Breast epithelium (tissue), 4 donors: ENCODE measurements around the gene BEST4. TPM values are rescaled to one million over a fixed set of nuclear protein-coding genes. Genes with fewer than 3 reads are reported as not detected.

ENCODE experiments used
- DNase-seq, 2 donors: peaks; one replicate each; pipeline ENCODE4 v3.0.0-alpha.2; 2019; ENCODE audit warnings: low spot score in 2 of 2
- H3K27ac ChIP-seq, 2 donors: fragments of 200-600 bp; sonication (generic) in 1 of 2; one replicate each; pipeline ENCODE4 v1.5.1; 2016 to 2019; ENCODE audit warnings: mild to moderate bottlenecking in 1 of 2
- H3K27me3 ChIP-seq, 2 donors: fragments of 200-600 bp; sonication (generic) in 1 of 2; one replicate each; pipeline versions ENCODE4 v1.5.1 to v1.6.0; 2017 to 2019; ENCODE audit warnings: control low read depth in 1 of 2, mild to moderate bottlenecking in 1 of 2
- H3K36me3 ChIP-seq: fragments of 200-600 bp; one replicate; pipeline ENCODE4 v1.5.1; 2019
- H3K4me1 ChIP-seq, 2 donors: fragments of 200-600 bp; sonication (generic); one replicate each; pipeline ENCODE4 v1.5.1; 2016 to 2019; ENCODE audit warnings: control low read depth in 1 of 2
- H3K4me3 ChIP-seq, 3 donors: fragments of 200-600 bp; sonication (generic); 1 replicate in 2 of 3; 2 replicates in 1 of 3; pipeline ENCODE4 v1.5.1; 2016 to 2019; ENCODE audit warnings: mild to moderate bottlenecking in 3 of 3, moderate library complexity in 2 of 3
- H3K9me3 ChIP-seq, 2 donors: fragments of 200-600 bp; sonication (generic) in 1 of 2; one replicate each; pipeline ENCODE4 v1.5.1; 2016 to 2019; ENCODE audit warnings: control low read depth in 1 of 2
- POLR2A ChIP-seq: fragments of 450-650 bp; IDR thresholded peaks from one replicate; pipeline ENCODE4 v1.6.1; 2016; ENCODE audit warnings: antibody characterized with exemption, mild to moderate bottlenecking, moderate library complexity
- POLR2AphosphoS5 ChIP-seq, 3 donors: sonication (generic); formaldehyde crosslinking; IDR thresholded peaks; one replicate each; pipeline ENCODE4 v1.6.1; 2017; ENCODE audit warnings: antibody characterized with exemption in 3 of 3
- intact Hi-C: fragments of 100-400 bp; cut with DNase I; formaldehyde crosslinking; loops from one replicate; pipeline ENCODE4 v1.15.1; 2023; ENCODE audit warnings: low total_unique reads
- total RNA-seq, 3 donors: library from RNA; depleted of rRNA; stranded (reverse); fragments of >200 nt; gene quantifications; one replicate each; pipeline ENCODE4 v1.1.0, GENCODE V29; 2016
- TF ChIP-seq, protein P1 (sequence below), 3 donors: fragments of 450-650 bp; IDR thresholded peaks; one replicate each; pipeline ENCODE4 v1.5.1; 2016 to 2017; ENCODE audit warnings: antibody characterized with exemption in 3 of 3, mild to moderate bottlenecking in 3 of 3, moderate library complexity in 3 of 3

The BEST4 gene
- total RNA-seq, 3 donors from 2014 or later: 0.15 to 0.66 TPM; not detected in 1

GRCh38 chr1:44760876-44761275 is 27.1 kb downstream of the BEST4 start:
- H3K4me1 ChIP-seq: no peaks in the 10 kb centered on the region
- H3K9me3 ChIP-seq: no peaks in the 10 kb centered on the region
- no peaks in the 10 kb centered on the region for H3K27me3 ChIP-seq
- TF ChIP-seq POLR2AphosphoS5 (IDR thresholded peaks at IDR 0.05): no peak
- TF ChIP-seq POLR2A: no peak
- TF ChIP-seq, protein P1, sequence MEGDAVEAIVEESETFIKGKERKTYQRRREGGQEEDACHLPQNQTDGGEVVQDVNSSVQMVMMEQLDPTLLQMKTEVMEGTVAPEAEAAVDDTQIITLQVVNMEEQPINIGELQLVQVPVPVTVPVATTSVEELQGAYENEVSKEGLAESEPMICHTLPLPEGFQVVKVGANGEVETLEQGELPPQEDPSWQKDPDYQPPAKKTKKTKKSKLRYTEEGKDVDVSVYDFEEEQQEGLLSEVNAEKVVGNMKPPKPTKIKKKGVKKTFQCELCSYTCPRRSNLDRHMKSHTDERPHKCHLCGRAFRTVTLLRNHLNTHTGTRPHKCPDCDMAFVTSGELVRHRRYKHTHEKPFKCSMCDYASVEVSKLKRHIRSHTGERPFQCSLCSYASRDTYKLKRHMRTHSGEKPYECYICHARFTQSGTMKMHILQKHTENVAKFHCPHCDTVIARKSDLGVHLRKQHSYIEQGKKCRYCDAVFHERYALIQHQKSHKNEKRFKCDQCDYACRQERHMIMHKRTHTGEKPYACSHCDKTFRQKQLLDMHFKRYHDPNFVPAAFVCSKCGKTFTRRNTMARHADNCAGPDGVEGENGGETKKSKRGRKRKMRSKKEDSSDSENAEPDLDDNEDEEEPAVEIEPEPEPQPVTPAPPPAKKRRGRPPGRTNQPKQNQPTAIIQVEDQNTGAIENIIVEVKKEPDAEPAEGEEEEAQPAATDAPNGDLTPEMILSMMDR (IDR thresholded peaks at IDR 0.05): no peak
- H3K4me3 ChIP-seq: no peak overlapping the region
- intact Hi-C loops: no loop called here
- H3K36me3 ChIP-seq: no peaks in the 10 kb centered on the region
- no peak for DNase-seq
- no peak overlapping the region for H3K27ac ChIP-seq

DNA sequence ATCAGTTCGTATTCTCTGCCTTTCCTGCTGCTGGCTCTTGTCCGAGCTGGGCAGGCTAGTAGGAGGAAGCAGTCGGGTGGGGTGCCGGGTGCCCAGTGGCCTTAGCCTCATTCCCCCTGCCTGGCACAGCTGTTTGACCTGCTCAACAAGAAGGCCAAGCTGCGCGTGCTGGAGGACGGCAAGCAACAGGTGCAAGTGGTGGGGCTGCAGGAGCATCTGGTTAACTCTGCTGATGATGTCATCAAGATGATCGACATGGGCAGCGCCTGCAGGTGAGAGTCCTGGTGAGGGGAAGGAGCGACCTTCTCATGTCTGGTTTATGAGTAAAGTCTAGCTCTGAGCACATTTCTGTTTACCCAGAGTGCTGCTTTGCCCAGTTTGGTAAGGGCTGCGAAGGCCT is 28.9 kb downstream of the BEST4 start:
- DNase-seq: no peak
- Histone ChIP-seq H3K27ac (no peak overlapping the region), H3K4me3 (no peak overlapping the region), H3K4me1 (no peaks in the 10 kb centered on the region), H3K27me3 (no peaks in the 10 kb centered on the region), H3K36me3 (no peaks in the 10 kb centered on the region), H3K9me3 (no peaks in the 10 kb centered on the region)
- no peak for TF ChIP-seq POLR2AphosphoS5 (IDR thresholded peaks at IDR 0.05)
- TF ChIP-seq POLR2A: no peak
- TF ChIP-seq, protein P1 (IDR thresholded peaks at IDR 0.05): no peak
- intact Hi-C loops: no loop called here

- no peak for DNase-seq
- Histone ChIP-seq H3K36me3 (no peaks in the 10 kb centered on the region), H3K27me3 (no peaks in the 10 kb centered on the region), H3K4me1 (no peaks in the 10 kb centered on the region), H3K9me3 (no peaks in the 10 kb centered on the region), H3K4me3 (no peak overlapping the region), H3K27ac (no peak overlapping the region)
- intact Hi-C loops: no loop called here
- TF ChIP-seq, protein P1 (IDR thresholded peaks at IDR 0.05): no peak
- TF ChIP-seq POLR2AphosphoS5 (IDR thresholded peaks at IDR 0.05) (no peak), POLR2A (no peak)
These were observed 30.6 kb downstream of the BEST4 start for GRCh38 chr1:44757420-44757819.

- no peaks in the 10 kb centered on the region for H3K9me3 ChIP-seq
- no peaks in the 10 kb centered on the region for H3K36me3 ChIP-seq
- H3K27me3 ChIP-seq: no peaks in the 10 kb centered on the region
- no peak overlapping the region for H3K27ac ChIP-seq
- H3K4me1 ChIP-seq: no peaks in the 10 kb centered on the region
- H3K4me3 ChIP-seq: no peak overlapping the region
- TF ChIP-seq POLR2A (no peak), POLR2AphosphoS5 (IDR thresholded peaks at IDR 0.05) (no peak)
- TF ChIP-seq, protein P1 (IDR thresholded peaks at IDR 0.05): no peak
- no peak for DNase-seq
- intact Hi-C loops: loop anchor here (5.0 kb wide), 1 partner anchor 1194 kb away; no protein-coding TSS in a partner anchor
These were observed 40.1 kb downstream of the BEST4 start for GRCh38 chr1:44747878-44748277.

GRCh38 chr1:44743211-44743610 is 44.8 kb downstream of the BEST4 start:
- DNase-seq: no peak
- H3K36me3 ChIP-seq: no peaks in the 10 kb centered on the region
- no peak overlapping the region for H3K4me3 ChIP-seq
- no peak for TF ChIP-seq POLR2A
- TF ChIP-seq, protein P1 (IDR thresholded peaks at IDR 0.05): no peak
- TF ChIP-seq POLR2AphosphoS5 (IDR thresholded peaks at IDR 0.05): no peak
- no peak overlapping the region for H3K27ac ChIP-seq
- peaks cover 0 to 6% of the 10 kb centered on the region in 2 donors for H3K4me1 ChIP-seq
- intact Hi-C loops: no loop called here
- H3K27me3 ChIP-seq: no peaks in the 10 kb centered on the region
- no peaks in the 10 kb centered on the region for H3K9me3 ChIP-seq
